NB4 (cell line): ENCODE results near the gene CAV3.

Source experiments
- CTCF ChIP-seq: IDR thresholded peaks from one replicate; pipeline ENCODE4 v1.5.1; 2012; ENCODE audit warnings: low read depth, low read length
- POLR2A ChIP-seq: IDR thresholded peaks from 2 replicates; pipeline ENCODE4 v1.6.1; 2011; ENCODE audit warnings: mild to moderate bottlenecking; ENCODE audit not compliant: insufficient read length; ENCODE audit errors: extremely low read depth

- TF ChIP-seq POLR2A (no peak), CTCF (no peak)
These were observed 29.2 kb downstream of the CAV3 start for GRCh38 chr3:8762607-8763377.
